NB4 (cell line): ENCODE data around the gene SHISA6.

Source experiments
- CTCF ChIP-seq: IDR thresholded peaks from one replicate; pipeline ENCODE4 v1.5.1; 2012; ENCODE audit warnings: low read depth, low read length
- MAX ChIP-seq: IDR thresholded peaks from 2 replicates; pipeline ENCODE4 v1.6.1; 2011; ENCODE audit warnings: low read depth, low read length
- MYC ChIP-seq: IDR thresholded peaks from 2 replicates; pipeline ENCODE4 v1.6.1; 2011; ENCODE audit warnings: low read depth, low read length
- POLR2A ChIP-seq: IDR thresholded peaks from 2 replicates; pipeline ENCODE4 v1.6.1; 2011; ENCODE audit warnings: mild to moderate bottlenecking; ENCODE audit not compliant: insufficient read length; ENCODE audit errors: extremely low read depth

GRCh38 chr17:11495613-11496012 is 254.6 kb downstream of the SHISA6 start:
- TF ChIP-seq POLR2A (no peak), CTCF (no peak), MAX (no peak), MYC (no peak)
